Adipocyte (in vitro differentiated cells): ENCODE data around the gene MLN.
A peak's percentile ranks its signal among the peaks of the same experiment; 100 is the strongest.

ENCODE experiments used
- DNase-seq: peaks from one replicate; pipeline ENCODE4 v3.0.0-alpha.2; 2015; ENCODE audit warnings: low read depth
- H3K27me3 ChIP-seq: replicated peaks from 2 replicates; pipeline ENCODE4 v1.7.0; 2013; ENCODE audit warnings: mild to moderate bottlenecking, low read length, moderate library complexity; ENCODE audit not compliant: control insufficient read depth, insufficient read depth
- H3K36me3 ChIP-seq: 2 replicates; pipeline ENCODE4 v1.7.0; 2013; ENCODE audit warnings: low read length, mild to moderate bottlenecking, moderate library complexity; ENCODE audit not compliant: control insufficient read depth, insufficient read depth, severe bottlenecking
- H3K4me1 ChIP-seq: 2 replicates; pipeline ENCODE4 v1.7.0; 2013; ENCODE audit warnings: mild to moderate bottlenecking, low read length, moderate library complexity; ENCODE audit not compliant: control insufficient read depth, insufficient read depth
- H3K4me3 ChIP-seq: 2 replicates; pipeline ENCODE4 v1.7.0; 2013; ENCODE audit warnings: mild to moderate bottlenecking, low read length, moderate library complexity
- H3K9ac ChIP-seq: 2 replicates; pipeline ENCODE4 v1.7.0; 2013; ENCODE audit warnings: mild to moderate bottlenecking, low read length, moderate library complexity
- H3K9me3 ChIP-seq: 2 replicates; pipeline ENCODE4 v1.7.0; 2013; ENCODE audit warnings: mild to moderate bottlenecking, low read length, moderate library complexity; ENCODE audit not compliant: control insufficient read depth

Gene MLN

DNA sequence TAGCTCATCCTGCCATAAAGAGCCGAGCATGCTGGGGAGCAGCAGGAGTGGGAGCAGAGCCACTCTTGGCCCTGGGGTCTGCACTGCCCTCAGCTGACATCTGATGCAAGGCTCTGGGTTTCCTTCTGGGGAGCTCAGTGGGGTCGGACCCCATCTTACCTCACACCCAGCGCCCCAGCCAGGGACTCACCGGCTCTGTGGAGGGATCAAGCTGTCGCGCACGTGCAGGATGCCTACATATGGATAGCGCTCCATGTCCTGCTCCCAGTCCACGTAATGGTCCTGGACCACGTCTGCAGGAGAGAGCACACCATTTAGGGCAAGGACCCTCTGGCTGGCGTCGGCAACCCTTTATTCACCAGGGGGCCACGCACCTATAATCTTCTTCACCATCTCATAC is 27.0 kb downstream of the MLN start:
- peaks cover 92% of the 10 kb centered on the region for H3K36me3 ChIP-seq
- H3K9me3 ChIP-seq, result no peaks in the 10 kb centered on the region
- peaks cover 19% of the 10 kb centered on the region for H3K4me1 ChIP-seq
- H3K27me3 ChIP-seq, result no peaks in the 10 kb centered on the region
- no peak for DNase-seq
- no peak overlapping the region for H3K9ac ChIP-seq
- H3K4me3 ChIP-seq, result no peak overlapping the region

DNA sequence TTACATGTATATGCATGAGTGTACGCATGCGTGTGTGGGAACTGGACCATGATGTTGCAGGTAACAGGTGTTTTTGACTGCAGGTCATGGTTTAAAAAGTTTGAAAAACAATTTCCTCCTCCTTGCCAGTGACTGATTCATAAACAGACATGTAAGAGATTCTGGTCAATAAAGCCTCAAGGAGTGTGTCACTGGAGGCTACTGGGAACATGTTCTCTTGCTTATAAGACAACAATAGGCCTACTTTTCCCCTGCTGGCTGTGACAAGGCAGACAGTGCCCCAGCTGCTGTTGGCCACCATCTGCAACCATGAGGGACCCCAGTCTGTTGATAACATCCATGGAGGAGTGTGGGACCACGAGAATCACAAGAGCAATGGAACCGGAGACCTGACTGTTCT is 27.6 kb downstream of the MLN start:
- H3K9ac ChIP-seq, result no peak overlapping the region
- DNase-seq, result no peak
- no peak overlapping the region for H3K4me3 ChIP-seq
- no peaks in the 10 kb centered on the region for H3K27me3 ChIP-seq
- peaks cover 17% of the 10 kb centered on the region for H3K4me1 ChIP-seq
- H3K9me3 ChIP-seq, result no peaks in the 10 kb centered on the region
- H3K36me3 ChIP-seq, result peaks cover 87% of the 10 kb centered on the region

DNA sequence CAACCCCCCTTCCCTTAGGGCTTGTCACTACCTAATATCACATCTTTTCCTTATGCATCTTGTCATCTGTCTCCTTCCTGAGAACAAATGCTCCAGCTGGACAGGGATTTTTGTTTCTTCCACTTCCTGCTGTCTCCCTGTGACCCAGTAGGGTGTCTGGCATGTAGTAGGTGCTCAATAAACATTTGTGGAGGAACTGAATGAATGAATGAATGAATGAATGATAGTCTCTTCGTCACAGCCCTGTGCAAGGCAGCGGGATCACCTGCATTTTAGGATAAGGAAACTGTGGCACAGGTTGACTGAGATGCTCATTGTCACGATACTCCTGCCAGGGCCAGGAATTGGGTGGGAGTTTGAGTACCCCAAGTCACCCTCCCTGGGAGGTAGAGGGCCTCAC is 29.0 kb downstream of the MLN start:
- Histone ChIP-seq H3K36me3 (peaks cover 73% of the 10 kb centered on the region), H3K4me3 (no peak overlapping the region), H3K27me3 (no peaks in the 10 kb centered on the region), H3K9me3 (no peaks in the 10 kb centered on the region), H3K9ac (no peak overlapping the region), H3K4me1 (peaks cover 27% of the 10 kb centered on the region)
- DNase-seq, result no peak

DNA sequence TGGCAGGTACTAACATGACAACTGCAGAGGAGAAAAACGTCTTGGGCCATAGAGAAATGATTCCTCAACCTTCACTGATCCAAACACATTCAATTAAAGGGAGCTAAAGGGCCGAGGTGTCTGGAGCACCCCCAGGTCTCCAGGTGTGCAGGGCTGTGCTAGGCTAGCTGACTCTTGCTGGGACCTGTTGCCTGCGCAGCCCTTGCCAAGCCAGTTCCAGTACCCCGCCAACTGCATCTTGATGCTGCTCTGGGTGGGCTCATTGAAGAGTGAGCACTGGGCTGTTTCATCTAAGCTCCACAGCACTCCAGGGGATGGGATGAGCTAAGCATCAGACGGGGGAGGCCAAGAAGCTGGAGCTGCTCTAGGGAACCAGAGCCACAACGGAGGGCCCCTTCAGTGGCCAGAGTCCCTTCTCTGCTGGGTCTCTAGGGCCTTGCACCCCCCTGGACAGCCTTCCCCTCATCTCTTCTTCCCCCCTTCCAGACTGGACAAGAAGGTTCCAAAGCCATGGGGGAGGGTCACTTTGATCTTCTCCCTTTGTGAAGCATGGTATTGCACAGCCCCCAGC is 30.8 kb downstream of the MLN start:
- Histone ChIP-seq H3K4me1 (peaks cover 43% of the 10 kb centered on the region), H3K27me3 (no peaks in the 10 kb centered on the region), H3K9ac (peak overlapping the region; percentile 81), H3K4me3 (no peak overlapping the region), H3K9me3 (no peaks in the 10 kb centered on the region), H3K36me3 (peaks cover 55% of the 10 kb centered on the region)
- no peak for DNase-seq

DNA sequence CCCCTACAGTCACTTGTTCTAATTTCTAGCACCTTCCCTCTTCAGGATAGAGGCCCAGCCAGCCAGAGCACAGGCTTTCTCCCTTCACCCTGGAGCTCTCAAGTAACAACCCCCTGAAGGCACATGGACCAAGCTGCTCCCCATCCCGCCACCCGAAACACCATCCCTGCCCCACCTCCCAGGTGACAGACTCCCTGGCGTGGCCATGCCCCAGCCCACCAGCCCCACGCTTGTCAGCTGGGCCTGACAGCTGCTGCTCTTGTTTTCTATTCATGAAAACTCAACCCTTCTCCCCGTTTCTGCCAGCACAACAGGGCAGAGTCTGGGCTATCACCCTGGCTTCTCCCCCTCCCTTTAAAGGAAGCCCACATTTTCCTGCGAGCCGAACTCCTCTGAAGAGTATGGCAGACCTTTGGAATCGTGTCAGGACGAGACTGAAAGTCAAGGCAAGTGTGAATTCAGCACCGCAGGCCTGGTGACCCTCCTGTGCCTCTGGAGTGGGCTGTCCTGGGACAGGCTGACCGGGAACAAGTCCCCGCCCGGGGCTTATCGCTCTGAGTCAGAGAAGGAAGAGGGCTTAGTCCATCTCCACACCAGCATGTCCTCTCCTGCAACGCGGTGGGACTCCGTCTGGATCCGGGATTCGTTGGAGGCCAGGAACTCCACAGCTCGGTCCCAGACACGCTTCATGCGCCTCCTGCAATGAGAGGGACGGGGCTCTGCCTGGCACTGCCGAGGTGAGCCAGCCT is 31.5 kb downstream of the MLN start:
- Histone ChIP-seq H3K4me1 (peaks cover 43% of the 10 kb centered on the region), H3K4me3 (peak overlapping the region; percentile 15)

DNA sequence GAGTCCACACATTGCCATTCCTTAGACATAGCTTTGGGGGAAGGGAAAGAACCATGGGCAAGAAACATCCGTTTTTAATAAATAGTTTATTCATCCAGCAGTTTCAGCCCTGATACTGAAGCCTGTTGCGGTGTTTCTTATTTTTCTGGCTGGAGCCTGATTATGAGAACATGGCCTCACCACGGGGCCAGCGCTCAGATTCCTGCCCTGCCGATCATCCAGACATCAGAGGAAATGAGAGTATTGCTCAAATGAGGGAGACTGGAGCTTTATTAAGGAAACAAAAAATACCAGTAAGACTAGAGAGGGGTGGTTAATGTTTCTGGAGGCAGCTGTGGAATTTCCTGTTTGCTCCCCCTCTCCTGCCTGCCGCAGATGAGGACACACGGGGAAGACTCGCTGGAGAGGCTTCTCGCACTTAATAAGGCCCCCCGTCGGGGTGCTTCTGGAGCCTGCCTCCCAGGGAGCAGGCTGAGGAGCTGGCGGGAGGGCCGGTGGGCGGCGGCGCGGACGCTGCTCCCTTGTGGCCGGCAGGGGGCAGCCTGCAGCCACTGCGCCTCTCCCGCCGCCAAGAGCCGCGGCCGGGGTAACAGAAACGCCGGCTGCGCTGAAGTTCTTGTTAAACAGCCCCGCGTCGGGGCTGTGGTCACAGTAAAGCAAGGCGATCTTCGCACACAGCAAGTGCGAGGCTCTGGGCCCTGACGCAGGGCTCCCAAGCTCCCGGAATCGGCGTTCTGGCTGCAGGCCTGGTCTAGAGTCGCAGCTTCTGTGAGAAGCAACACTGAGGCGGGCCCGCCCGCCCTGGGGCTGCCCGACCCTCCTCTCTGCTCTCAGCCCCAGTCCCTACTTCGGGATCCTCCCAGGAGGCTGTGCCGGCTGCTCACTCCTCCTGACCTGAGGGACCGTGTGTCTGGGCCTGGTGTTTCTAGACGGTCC is 32.4 kb downstream of the MLN start:
- H3K9ac ChIP-seq, result peak overlapping the region; percentile 81
- peak overlapping the region; percentile 38 for H3K4me3 ChIP-seq
- peaks cover 1% of the 10 kb centered on the region for H3K27me3 ChIP-seq
- H3K4me1 ChIP-seq, result peaks cover 43% of the 10 kb centered on the region
- DNase-seq, result peak; percentile 92
- H3K36me3 ChIP-seq, result peaks cover 40% of the 10 kb centered on the region
- peaks cover 7% of the 10 kb centered on the region for H3K9me3 ChIP-seq

More for the DNA sequence above, 31.5 kb downstream of the MLN start:
- Histone ChIP-seq H3K9me3 (peaks cover 2% of the 10 kb centered on the region), H3K27me3 (no peaks in the 10 kb centered on the region), H3K36me3 (peaks cover 48% of the 10 kb centered on the region), H3K9ac (peak overlapping the region; percentile 81)
- no peak for DNase-seq

DNA sequence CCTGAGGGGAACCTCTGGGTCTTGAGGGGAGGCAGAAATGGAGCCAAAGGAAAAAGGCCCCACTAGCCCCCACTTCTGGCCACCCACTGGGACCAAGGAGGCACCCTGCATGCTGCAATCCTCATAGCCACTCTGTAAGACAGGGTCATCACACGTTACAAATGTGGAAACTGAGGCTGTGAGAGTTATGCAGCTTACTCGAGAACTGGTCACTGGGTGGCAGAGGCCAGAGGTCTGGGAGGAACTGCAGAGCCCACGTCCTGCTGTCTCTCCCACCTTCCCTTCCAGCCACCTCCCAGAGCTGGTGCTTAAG is 33.0 kb downstream of the MLN start:
- peaks cover 4% of the 10 kb centered on the region for H3K27me3 ChIP-seq
- no peak for DNase-seq
- H3K9me3 ChIP-seq, result peaks cover 7% of the 10 kb centered on the region
- H3K9ac ChIP-seq, result peak overlapping the region; percentile 81
- peaks cover 43% of the 10 kb centered on the region for H3K4me1 ChIP-seq
- peaks cover 33% of the 10 kb centered on the region for H3K36me3 ChIP-seq
- peak overlapping the region; percentile 38 for H3K4me3 ChIP-seq

DNA sequence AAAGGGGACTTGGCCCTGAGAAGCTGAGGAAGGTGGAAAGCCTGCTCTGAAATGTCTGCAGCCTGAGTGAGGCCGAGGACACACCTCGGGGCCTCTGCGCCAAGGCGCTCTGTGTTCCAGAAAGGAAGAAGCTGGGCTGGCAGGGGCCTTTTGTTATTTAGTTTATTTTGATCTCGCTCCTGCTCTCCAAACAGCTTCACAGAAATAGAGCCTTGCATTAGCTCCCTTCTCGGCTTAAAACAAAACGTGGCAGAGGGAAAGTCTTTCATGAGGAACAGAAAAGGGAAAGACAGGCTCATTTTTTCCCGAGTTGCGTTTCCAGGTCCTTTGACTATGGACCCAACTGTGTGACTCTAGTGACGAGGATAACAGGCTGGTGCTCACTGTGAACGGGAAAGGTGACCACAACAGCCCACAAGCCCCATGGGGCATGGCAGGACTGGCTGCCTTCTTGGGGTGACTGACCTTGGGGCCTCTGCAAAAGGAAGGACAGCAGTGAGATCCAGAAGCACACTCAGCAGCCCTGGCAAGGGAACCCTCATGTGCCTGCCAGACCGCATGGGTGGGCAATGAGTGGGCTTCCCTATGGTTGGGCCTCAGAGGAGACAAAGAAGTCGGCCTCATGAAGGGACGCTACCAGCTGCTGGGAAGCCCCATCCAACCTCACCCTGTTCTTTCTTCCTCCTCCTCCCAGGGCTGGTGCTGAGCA is 33.5 kb downstream of the MLN start:
- peak overlapping the region; percentile 81 for H3K9ac ChIP-seq
- peaks cover 28% of the 10 kb centered on the region for H3K36me3 ChIP-seq
- H3K27me3 ChIP-seq, result peaks cover 4% of the 10 kb centered on the region
- H3K9me3 ChIP-seq, result peaks cover 7% of the 10 kb centered on the region
- no peak for DNase-seq
- peak overlapping the region; percentile 38 for H3K4me3 ChIP-seq
- H3K4me1 ChIP-seq, result peaks cover 43% of the 10 kb centered on the region

DNA sequence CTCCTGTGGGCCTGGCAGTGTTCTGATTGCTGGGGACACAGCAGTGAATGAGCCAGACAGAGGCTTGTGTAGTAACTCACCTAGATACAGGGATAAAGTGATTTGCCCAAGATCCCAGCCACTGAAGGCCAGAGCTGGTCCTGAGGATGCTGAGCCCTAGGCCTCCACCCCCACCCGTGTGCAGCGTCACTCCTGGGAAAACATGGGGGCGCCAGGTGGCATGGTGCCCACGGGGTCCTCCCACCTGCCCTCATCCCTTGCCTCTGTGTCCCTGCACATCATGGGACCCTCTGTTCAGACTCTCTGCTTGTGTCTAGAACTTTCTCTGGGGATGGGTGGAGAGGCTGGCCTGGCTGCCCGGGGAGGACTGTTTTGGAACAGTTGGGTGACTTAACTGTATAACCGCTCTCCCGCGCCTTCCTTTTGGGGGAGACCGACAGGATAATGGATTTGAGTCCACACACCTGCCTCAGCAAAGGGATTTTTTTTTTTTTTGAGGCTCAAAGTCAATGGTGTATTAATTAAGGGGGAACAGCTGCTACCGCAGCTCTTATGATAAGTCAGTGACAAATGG is 34.5 kb downstream of the MLN start:
- Histone ChIP-seq H3K9me3 (peaks cover 7% of the 10 kb centered on the region), H3K27me3 (peaks cover 4% of the 10 kb centered on the region), H3K9ac (peak overlapping the region; percentile 81), H3K4me3 (no peak overlapping the region), H3K4me1 (peaks cover 43% of the 10 kb centered on the region), H3K36me3 (peaks cover 20% of the 10 kb centered on the region)
- no peak for DNase-seq

DNA sequence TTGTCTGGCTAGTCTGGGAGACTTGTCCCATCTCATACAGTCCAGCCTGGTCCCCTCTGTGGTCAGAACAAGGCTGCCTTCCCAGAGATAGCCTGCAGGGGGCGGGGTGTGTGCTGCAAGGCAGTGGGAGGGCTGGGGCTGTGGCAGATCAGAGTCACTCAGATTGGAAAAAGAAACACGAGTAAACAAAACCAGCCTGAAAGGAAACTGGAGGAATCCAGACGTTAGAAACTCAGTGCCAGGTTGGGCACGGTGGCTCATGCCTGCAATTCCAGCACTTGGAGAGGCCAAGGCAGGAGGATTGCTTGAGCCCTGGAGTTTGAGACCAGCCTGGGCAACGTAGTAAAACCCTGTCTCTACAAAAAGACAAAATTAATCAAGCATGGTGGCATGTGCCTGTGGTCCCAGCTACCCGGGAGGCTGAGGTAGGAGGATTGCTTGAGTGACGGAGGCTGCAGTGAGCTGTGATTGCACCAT is 35.1 kb downstream of the MLN start:
- H3K27me3 ChIP-seq, result peaks cover 4% of the 10 kb centered on the region
- peak overlapping the region; percentile 81 for H3K9ac ChIP-seq
- H3K4me1 ChIP-seq, result peaks cover 43% of the 10 kb centered on the region
- DNase-seq, result peak; percentile 93
- peaks cover 7% of the 10 kb centered on the region for H3K9me3 ChIP-seq
- H3K36me3 ChIP-seq, result peaks cover 17% of the 10 kb centered on the region
- no peak overlapping the region for H3K4me3 ChIP-seq
